NK-92 (cell line): Measurements from ENCODE around the gene REXO5.
"Not testable (repeated sequence)": the region's sequence is repeated elsewhere in the genome, so short reads cannot be mapped to it uniquely, and the experiment has no call there.

Experiments used
- DNase-seq: peaks from one replicate; lab custom pipeline; 2025; ENCODE audit not compliant: unreplicated experiment; lab: John Stamatoyannopoulos, UW

Gene REXO5

DNA sequence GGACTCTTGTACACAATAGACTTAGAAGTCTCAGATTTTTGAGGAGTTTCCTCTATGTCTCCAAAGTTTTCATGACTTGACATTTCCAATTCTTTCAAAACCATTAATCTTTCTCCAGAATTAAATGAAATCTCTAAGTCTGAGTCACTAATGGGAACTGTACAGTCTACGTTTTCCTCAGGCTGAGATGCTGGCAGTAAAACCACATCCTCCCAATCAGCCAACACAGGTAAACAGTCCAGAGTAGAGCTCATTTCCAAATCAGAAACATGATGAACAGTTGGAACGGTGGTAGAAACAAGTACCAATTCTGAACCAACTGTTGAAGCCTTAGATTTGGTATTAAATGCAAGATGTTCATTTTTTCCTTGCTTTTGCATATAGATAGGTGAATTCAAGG lies 8.0 kb upstream of the REXO5 start:
- DNase-seq: no peak

DNA sequence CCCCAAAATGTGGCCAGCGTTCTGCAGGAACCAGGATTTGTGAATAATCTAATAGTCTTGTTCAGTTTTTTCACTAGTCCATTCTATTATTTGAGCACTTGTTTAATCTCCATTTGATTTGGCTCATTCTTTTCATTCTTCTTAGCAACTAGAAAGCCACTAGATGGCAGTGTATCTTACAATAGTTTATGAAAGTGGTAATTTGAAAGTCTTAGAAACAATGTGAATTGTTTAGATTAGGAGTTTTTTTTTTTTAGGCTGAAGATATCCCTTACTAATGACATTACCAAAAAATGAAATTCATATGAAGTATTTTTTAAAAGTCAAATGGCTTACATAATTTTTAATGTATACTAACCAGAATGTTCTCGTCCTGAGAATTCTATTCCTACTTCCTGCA lies 6.7 kb upstream of the REXO5 start:
- DNase-seq: no peak

DNA sequence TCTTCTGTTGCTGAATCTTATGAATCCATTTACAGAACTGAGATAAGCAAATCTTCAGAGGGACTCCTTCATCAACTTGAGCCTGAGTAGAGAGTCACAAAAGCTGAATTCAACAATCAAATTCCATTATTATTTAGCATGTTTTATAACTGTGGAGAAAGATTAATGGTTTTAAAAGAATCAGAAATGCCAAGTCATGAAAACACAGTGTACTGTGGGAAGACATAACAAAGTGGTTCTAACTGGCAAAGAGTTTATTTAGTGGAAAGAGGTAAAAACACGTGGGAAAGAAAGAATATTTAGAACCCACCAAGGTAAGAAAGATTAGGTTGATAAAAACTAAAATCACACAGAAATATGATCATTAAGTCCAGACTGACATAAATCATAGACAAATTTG lies 5.0 kb upstream of the REXO5 start:
- DNase-seq: no peak

DNA sequence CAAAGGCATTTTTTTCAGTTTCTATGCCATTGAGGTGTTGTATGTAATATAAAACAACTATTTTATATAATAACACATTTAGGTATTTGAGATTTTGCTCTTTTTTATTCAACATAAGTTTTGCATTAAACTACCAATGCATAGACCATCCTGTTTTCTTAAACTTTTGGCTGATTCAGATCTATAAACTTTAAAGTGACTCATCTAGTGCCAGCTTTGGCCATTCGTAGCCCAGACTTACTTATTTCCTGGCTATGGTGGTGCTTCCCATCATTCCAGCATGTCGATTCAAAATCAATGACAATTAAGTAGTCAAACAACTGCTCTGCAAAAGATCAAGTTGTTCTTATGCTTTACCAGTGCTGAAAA lies 3.2 kb upstream of the REXO5 start:
- DNase-seq: no peak

DNA sequence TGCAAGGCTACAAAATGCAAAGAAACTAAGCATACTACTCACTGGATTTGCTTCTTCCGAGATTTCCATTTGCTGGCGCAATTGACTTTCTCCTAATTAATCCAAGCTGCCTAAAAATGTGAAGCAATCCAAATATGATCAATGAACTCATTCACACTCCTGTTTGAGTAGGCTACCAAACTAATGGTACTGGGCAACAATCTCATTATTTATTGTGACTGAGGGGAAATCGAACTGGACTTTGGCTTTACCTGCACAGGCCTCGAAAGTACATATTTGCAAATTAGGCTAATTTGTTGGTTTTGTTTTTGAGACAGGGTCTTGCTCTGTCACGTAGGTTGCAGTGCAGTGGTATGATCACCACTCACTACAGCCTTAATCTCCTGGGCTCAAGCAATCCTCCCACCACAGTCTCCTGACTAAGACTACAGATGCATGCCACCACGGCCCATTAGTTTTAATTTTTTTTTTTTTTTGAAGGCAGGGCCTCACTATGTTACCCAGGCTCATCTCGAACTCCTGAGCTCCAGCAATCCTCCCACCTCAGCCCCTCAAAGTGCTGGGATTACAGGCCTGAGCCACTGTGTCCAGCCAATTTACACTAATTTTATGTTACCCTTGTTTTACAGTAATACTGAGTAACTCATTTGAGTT lies 2.6 kb upstream of the REXO5 start:
- DNase-seq: no peak

GRCh38 chr16:20805684-20806167 lies 601 bp upstream of the REXO5 start:
- DNase-seq: not testable (repeated sequence)

DNA sequence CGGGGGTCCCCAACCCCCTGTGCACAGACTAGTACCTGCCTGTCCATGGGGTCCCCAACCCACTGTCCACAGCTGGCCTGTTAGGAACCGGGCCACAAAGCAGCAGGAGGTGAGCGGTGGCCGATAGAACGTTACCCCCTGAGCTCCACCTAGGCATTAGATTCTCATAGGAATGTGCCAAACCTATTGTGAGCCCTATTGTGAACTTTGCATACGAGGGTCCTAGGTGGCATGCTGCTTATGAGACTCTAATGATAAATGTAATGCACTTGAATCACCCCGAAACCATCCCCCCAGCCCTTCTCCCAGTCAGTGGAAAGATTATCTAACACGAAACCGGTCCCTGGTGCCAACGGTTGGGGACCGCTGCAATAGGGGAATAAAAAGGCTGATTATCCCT lies 1.5 kb downstream of the REXO5 start:
- DNase-seq: no peak

- DNase-seq: no peak
Observed at GRCh38 chr16:20811889-20812439, 5.6 kb downstream of the REXO5 start.

GRCh38 chr16:20812510-20812909 lies 6.2 kb downstream of the REXO5 start:
- no peak for DNase-seq

DNA sequence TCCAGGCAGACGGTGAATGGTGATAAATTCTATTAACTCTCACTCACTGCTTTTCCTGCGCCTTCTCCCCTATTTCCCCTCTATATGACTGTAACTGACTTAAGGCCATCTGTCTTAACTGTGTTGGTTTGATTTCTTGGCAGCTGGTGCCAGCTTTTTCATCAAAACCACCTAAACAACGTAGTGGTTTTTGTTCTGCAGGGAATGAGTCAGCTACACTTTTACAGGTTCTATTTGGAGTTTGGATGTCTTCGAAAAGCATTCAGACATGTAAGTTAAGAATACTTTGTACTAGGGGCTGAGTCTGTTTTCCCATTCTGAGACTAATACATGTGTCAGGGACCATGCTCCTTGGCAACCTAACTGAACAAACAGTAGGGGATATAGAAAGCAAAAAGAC lies 8.5 kb downstream of the REXO5 start:
- no peak for DNase-seq

DNA sequence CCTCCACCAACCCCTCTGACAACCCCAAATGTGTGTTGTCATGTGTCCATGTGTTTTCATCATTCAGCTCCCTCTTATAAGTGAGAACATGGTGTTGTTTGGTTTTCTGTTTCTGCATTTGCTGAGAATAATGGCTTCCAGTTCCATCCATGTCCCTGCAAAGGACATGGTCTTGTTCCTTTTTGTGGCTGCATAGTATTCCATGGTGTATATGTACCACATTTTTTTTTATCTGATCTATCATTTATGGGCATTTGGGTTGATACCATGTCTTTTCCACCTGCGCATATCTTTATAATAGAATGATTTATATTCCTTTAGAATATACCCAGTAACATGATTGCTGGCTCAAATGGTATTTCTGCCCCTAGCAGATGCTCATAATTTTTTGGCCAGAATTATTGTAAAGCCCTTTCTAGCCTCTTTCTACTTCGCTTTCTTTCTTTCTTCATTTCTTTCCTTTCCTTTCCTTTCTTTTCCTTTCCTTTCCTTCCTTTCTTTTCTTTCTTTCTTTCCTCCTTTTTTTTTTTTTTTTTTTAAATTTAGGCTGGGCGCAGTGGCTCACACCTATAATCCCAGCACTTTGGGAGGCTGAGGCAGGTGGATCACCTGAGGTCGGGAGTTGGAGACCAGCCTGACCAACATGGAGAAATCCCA lies 12.7 kb downstream of the REXO5 start:
- no peak for DNase-seq

DNA sequence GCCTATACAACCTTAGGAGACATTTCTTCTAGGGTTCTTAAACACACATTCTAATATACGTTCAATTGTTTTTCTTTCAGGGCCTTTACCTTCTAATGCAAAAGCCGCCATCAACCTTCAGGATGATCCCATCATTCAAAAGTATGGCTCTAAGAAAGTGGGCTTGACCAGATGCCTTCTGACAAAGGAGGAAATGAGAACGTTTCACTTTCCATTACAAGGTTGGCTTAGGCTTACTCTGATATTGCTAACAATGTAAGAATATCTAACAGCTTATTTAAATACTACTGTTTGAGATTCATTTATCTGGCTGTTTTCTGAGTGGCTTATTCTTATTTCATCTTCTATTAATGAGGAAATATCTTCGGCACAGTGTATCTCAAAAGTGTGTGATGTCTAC lies 15.4 kb downstream of the REXO5 start:
- DNase-seq: no peak

DNA sequence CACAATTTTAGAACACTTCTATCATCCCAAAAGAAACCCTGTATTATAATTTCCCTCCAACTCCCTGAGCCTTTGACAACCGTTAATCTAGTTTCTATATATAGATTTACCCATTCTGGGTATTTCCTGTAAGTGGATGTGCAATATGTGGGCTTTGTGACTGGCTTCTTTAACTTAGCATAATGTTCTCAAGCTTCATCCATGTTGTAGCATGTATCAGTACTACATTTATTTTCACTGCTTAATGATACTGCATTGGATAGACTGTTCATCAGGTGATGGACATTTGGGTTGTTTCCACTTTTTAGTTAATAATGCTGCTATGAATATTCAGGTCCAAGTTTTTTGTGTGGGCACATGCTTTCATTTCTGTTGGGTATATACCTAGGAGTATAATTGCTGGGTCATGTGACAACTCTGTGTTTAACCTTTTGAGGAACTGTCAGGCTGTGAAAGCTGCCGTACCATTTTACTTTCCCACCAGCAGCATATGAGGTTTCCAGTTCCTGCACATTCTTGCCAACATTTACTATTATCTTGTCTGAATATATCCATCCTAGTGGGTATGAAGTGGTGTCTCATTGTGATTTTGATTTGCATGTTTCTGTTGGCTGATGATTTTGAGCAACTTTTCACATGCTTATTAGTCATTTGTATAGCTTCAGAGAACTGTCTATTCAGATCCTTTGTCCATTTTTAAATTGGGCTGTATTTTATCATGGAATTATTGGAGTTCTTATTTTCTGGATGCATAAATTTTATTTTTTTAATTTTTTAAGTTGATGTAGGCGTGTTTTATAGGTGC lies 16.4 kb downstream of the REXO5 start:
- DNase-seq: no peak

DNA sequence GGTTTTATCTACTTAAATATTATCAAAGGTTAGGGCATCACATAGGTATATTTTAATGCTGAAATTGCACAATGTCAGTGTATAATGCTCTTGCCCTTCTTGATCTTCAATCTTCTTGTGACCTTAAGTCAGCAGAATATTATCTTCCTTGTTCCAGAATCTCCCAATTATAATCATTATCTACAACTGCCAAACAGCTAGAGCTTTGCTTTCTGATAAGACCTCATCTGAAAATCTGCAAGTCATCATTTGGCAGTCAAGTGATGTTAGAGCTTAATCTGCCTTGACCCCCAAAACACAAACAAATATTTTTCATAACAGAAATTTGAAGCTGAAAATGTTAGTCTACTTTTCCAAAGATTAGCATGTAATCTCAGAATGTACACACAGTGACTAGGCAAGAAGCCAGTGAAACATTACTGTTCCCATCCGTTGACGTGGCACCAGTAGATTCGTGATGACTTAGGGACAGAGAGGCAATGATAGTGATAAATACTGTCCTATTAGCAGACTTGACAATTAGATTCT lies 19.8 kb downstream of the REXO5 start:
- no peak for DNase-seq

DNA sequence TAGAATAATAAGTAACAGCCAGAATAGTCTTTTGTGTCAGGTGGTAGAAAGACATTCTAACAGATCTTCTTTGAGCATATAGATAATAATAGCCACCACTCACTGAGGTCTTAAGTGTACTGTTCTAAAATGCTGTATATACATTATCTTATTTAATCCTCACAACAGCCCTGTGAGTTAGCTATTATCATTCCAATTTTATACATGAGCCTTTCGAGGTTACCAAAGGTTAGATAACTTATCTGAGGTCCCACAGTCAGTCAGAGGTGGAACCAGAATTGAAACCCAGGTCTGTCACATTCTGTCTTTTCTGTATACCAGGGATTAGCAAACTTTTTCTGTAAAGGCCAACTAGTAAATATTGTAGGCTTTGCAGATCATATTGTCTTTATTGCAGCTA lies 23.2 kb downstream of the REXO5 start:
- no peak for DNase-seq

GRCh38 chr16:20830372-20830771 lies 24.0 kb downstream of the REXO5 start:
- DNase-seq: no peak

DNA sequence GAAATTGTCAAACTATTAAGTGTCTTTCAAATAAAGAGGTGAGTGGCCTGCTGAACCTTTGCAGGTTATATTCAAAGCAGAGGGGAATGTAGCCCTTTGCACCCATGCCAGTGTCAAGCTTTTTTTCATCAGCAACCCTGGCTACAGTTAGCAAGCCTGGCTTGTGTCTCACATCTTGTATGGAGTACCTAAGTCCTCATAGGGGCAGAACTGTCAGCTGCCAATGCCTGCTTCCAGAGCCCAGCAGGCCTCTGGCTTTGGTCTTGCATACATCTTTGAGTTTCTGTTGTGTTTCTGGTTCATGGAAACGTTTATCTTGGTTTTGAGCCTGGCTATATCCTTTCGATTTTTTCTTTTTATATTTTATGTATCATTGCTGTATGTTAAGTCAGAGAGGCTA lies 26.8 kb downstream of the REXO5 start:
- DNase-seq: no peak

DNA sequence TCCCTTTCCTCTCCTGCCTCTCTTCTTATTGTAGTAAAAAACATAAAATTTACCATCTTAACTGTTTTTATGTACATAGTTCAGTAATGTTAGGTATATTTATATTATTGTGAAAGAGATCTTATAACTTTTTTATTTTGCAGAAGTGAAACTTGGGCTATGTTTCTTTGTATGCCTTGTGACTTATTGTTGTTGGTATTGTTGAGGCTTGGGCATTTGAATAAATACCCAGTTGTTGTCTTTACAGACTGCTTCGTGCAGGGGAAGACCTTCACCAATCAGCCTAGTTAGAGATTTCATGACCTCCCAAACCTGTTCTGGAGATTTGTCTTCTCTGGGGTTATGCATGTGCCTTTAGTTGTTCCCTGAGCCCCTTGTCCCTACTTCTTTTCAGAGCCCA lies 31.9 kb downstream of the REXO5 start:
- no peak for DNase-seq

DNA sequence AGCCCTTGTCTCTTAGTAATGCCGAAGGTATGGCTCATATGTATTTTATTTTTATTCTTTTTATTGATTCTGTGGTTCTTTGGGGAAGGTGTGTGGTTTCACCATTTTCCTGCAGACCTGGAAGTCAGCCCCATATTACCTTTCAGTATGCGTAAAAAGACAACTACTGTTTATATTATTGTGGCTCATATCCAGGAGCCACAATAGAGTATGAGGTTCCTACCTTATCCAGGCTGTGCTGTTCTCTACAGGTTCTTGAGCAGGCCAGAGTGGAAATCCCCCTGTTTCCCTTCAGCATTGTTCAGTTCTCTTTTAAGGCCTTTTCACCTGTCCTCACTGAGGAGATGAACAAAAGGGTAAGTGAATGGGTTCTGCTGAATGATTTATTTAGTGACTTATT lies 33.2 kb downstream of the REXO5 start:
- DNase-seq: no peak

- DNase-seq: no peak
Observed at GRCh38 chr16:20844054-20844453, 37.7 kb downstream of the REXO5 start.

- DNase-seq: no peak
Observed at GRCh38 chr16:20844588-20844987, 38.3 kb downstream of the REXO5 start.

- no peak for DNase-seq
Observed at GRCh38 chr16:20846030-20846429, 39.7 kb downstream of the REXO5 start.
